ENCODE results near the gene DKKL1.

Gene DKKL1

DNA sequence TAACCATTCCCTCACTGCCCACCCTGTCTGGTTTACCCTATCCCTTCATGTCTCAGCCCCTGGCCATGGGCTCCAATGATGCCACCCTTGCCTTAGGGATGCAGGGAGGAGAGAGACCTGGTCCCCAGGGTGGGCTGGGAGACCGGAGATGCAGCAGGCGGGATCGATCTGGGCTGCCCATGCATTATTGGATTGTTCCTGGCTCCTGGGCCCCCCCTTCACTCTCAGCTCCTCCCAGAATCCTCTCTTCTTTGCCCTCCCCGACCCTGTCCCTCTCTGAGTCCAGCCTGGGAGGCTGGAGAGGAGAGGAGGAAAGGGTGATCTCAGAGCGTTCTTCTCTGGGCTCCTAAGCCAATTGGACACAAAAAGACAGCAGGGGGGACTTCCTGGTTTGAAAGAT lies 30.2 kb downstream of the DKKL1 start:
- no peak overlapping the region for H3K4me3 ChIP-seq (ENCODE audit: low read length)
- no peak for TF ChIP-seq CTCF (conservative IDR thresholded peaks at IDR 0.05; ENCODE audit: low read depth, low read length)
- no peak for DNase-seq (ENCODE audit: low read depth)

- no peak for TF ChIP-seq CTCF (conservative IDR thresholded peaks at IDR 0.05; ENCODE audit: low read depth, low read length)
- no peak overlapping the region for H3K4me3 ChIP-seq (ENCODE audit: low read length)
- DNase-seq (ENCODE audit: low read depth), result no peak
Observed at GRCh38 chr19:49395581-49396407, 32.1 kb downstream of the DKKL1 start.

DNA sequence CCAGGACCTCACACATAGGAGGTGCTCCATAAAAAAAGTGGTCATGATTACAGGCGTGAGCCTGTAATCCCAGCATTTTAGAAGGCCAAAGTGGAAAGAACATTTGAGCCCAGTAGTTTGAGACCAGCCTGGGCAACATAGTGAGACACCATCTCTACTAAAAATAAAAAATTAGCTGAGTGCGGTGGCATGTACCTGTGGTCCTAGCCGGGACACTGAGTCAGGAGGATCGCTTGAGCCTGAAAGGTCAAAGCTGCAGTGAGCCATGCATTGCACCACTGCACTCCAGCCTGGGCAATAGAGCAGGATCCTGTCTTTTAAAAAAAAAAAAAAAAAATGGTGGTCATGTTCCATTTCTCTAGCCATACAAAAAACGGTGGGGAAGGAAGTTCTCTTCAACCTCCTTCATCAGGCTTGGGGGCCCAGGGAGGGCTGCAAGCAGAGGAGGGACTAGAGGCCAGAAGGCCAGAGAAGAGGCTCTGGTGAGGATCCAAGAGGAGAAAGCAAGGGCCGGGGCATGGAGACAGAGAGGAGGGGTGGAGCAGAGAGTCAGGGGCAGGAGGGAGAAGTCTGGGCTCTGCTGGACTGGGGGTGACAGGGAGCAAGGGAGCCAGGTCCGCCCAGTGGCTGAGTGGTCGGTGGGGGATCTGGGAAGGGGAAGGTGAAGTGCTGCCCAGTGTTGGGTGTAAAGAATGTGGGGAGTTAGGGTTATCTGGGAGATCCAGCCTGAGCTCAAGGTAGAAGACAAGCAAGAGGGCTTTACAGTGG lies 33.2 kb downstream of the DKKL1 start:
- no peak overlapping the region for H3K4me3 ChIP-seq (ENCODE audit: low read length)
- DNase-seq (ENCODE audit: low read depth), result no peak
- TF ChIP-seq CTCF (conservative IDR thresholded peaks at IDR 0.05; ENCODE audit: low read depth, low read length), result no peak

DNA sequence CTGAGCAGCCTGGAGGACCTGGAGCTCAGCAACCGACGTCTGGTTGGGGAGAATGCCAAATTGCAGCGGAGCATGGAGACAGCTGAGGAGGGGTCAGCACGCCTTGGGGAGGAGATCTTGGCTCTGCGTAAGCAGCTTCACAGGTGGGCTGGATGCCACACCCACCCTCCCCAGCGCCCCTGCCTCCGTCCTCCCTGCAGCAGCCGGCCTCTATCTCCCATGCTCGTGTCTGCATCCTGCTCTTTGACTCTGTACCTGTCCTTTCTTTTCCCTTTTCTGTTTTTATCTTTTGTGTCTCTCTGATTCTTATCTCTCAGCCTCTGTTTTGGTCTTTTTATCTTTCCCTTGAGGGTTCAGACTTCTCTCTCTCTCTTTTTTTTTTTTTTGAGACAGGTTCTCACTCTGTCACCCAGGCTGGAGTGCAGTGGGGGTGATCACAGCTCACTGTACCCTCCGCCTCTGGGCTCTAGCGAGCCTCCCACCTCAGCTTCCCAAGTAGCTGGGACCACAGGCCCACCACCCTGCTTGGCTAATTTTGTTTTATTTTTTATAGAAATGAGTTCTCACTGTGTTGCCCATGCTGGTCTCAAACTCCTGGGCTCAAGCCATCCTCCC lies 34.4 kb downstream of the DKKL1 start:
- no peak for TF ChIP-seq CTCF (conservative IDR thresholded peaks at IDR 0.05; ENCODE audit: low read depth, low read length)
- DNase-seq (ENCODE audit: low read depth), result no peak
- H3K4me3 ChIP-seq (ENCODE audit: low read length), result no peak overlapping the region

DNA sequence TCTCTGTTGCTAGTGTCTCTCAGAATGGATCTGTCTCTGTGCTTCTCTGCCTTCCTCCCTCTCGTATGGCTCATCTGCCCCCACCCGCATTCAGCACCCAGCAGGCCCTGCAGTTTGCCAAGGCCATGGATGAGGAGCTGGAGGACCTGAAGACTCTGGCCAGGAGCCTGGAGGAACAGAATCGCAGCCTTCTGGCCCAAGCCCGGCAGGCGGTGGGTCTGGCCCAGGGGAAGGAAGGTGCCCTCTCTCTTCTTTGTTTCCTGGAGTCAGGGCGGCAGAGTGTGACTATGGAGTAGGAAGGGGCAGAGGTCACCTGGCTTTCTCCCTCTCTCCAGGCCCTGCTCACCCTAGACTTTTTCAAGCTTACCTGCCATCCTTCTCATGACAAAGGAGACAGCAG lies 35.3 kb downstream of the DKKL1 start:
- no peak overlapping the region for H3K4me3 ChIP-seq (ENCODE audit: low read length)
- no peak for TF ChIP-seq CTCF (conservative IDR thresholded peaks at IDR 0.05; ENCODE audit: low read depth, low read length)
- DNase-seq (ENCODE audit: low read depth), result no peak

GRCh38 chr19:49400029-49400428 lies 36.4 kb downstream of the DKKL1 start:
- H3K4me3 ChIP-seq (ENCODE audit: low read length), result no peak overlapping the region
- DNase-seq (ENCODE audit: low read depth), result no peak
- TF ChIP-seq CTCF (conservative IDR thresholded peaks at IDR 0.05; ENCODE audit: low read depth, low read length), result no peak
